Ureter (tissue), 1 donor: ENCODE measurements around the gene PARVG. TPM values are rescaled to one million over a fixed set of nuclear protein-coding genes. Genes with fewer than 3 reads are reported as not detected.

Experiments used
- DNase-seq: peaks from one replicate; pipeline ENCODE4 v3.0.0-alpha.2; 2020; ENCODE audit warnings: low spot score
- total RNA-seq: library from RNA; stranded (reverse); gene quantifications from one replicate; pipeline ENCODE4 v1.2.4, GENCODE V29; 2023
- donor health status: DM: yes; HTN: yes; CAD: no.

PARVG gene
- total RNA-seq, 1 donor from 2014 or later = 13.5 TPM

DNA sequence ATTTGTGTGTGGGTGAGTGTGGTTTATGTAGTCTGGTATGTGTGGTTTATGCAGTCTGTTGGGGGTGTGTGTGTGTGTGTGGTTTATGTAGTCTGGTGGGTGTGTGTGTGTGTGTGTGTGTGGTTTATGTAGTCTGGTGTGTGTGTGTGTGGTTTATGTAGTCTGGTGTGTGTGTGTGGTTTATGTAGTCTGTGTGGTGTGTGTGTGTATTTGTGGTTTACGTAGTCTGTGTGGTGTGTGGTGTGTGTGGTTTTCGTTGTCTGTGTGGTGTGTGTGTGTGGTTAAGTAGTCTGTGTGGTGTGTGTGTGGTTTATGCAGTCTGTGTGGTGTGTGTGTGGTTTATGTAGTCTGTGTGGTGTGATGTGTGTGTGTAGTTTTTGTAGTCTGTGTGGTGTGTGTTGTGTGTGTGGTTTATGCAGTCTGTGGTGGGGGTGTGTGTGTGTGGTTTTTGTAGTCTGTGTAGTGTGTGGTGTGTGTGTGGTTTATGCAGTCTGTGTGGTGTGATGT, 26.2 kb upstream of the PARVG start:
- DNase-seq = no peak

DNA sequence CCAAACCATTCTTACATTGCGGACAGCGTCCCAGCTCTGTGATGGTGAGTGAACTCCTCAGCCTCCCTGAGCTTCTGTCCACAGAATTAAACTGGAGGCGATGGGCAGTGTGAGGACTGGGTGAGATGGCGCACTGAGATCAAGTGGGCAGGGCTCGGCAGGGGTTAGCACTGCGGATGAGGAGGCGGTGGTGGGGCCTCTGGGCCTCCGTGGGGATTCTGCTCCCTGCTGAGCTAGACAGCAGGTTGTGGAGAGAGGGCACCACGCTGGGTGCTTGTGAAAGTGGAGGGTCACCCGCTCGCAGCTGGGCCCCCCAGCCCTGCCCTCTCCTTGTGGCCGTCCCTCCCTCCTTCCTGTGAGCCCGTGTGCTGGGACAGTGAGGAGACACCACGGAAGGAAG, 25.6 kb upstream of the PARVG start:
- DNase-seq = no peak

DNA sequence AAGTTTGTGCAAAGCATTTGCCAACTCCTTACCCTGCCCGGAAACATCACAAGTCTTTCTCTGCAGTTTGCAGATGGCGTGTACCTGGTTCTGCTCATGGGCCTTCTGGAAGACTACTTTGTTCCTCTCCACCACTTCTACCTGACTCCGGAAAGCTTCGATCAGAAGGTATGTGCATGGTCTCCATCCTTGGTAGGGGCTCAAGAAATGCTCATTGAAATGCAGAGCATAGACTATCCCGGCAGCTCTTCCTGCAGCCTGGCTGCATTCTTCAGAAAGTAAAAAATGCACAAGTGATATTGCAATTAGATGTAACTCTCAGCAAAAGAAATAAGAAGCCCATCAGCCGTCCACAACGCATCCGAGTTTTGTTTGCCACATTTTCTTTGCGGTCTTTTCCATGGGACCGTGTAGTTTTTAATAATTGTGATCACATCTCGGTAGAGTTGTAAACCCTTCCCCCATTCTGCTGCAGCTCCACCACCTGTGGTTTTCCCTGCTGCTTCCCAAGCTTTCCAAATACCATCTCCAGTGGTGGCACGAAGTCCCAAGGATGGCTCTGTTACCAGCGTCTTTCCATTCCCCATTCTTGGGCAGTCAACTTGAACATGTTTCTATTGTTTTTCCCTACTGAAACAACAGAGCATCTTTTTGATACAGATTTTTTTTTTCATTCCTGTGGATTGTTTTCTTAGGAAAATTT, 22.7 kb upstream of the PARVG start:
- no peak for DNase-seq

DNA sequence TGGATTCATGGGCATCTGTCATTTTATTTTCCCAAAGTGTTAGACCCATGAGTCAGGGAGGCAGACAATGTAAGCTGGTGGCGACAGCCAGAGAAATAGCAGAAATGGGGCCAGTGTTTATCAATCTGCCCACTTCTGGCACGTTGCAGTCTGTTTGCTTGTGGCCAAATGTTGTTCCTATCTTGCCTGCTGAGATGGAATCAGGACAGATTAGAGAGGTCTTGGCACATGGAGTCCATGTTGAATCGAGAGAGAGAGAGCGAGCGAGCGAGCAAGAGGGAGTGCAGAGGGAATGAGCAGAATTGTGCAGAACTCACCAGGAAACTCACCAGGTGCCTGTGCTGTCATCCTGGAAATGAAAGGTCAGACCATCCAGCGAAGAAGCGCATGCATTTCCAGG, 21.9 kb upstream of the PARVG start:
- DNase-seq = no peak

DNA sequence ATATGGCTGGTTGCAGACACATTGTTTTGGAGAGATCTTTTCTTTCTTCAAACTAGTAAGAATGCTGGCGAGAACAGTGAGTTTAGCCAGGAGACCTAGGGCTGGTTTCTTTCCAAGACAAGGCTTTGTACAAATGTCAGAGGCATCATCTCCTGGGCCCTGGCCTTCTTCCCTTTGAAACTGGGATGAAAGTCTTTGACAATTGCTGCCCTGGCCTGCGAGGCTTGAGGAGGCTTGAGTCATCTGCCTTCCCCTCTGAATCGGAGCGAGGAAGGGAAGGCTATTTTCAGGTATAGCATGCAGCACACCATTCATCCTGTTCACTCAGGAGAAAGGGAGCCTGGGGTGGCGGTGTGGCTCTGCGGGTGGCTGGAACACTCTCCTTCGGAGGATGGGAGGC, 21.5 kb upstream of the PARVG start:
- no peak for DNase-seq

DNA sequence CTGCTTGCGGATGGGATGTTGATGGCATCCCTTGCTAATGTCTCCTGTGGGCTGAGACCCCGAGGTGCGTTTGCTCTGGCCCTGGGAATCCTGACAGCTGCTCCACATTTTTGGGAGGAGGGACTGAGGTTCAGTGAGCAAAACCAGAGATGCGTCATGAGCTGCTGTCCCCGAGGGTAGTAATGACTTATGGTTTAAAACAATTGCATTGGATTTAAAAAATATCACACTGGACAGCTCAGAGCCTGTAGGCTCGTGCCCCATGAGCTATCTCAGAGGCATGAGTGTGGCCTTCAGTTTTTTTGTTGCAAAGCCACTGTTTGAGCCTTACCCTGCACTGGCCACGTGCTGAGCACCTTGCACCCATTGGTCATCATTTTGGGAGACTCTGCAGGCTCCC, 20.9 kb upstream of the PARVG start:
- no peak for DNase-seq

DNA sequence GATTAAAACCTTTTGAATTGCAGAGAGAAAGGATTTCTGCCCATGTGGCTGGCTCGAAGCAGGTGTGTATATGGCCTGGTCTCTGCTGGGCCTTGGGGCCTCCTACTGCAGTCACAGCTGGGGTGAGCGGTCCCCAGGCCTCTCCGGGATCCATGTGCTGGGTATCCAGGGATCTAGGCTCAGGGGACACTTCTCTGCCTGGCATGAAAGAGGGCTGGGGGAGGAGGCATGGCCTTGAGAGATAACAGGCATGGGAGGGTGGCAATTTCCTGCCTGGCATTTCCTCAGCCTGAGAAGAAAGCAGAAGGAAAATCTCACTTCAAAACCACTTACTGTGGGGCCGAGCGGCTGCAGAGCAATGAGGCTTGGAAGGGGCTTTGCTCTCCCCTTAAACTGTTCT, 20.3 kb upstream of the PARVG start:
- no peak for DNase-seq

DNA sequence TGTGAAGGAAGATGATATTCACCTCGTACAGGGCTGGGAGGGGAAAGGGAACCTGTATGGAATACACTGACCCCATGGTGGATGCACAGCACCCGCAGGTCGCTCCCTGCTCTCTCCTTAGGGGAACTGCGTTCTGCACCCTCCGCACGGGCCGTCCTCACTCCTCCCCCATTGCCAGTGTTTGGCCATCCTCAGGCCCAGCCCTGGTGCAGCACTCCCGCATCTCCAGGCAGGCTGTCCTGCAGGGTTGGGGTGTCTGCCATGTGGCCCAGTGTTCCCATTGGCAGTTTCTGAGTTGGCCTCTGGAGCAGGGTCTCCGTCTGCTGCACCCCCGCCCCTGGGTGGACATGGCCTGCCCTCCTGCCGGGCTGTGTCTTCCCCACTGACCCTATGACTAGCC, 19.1 kb upstream of the PARVG start:
- no peak for DNase-seq

DNA sequence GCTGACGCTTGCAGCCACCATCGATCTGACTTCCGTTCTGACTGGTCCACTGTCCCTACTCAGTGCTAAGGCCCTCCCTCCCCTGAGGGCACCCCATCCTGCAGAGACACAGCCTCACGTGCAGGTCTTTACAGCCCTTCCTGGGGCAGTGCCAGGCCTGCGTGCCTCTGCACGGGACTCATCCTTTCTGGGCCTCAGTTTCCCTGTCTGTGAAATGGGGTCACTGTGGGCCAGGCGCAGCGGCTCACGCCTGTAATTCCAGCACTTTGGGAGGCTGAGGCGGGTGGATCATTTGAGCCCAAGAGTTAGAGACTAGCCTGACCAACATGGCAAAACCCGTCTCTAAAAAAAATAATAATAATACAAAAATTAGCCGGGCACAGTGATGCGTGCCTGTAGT, 17.8 kb upstream of the PARVG start:
- no peak for DNase-seq

DNA sequence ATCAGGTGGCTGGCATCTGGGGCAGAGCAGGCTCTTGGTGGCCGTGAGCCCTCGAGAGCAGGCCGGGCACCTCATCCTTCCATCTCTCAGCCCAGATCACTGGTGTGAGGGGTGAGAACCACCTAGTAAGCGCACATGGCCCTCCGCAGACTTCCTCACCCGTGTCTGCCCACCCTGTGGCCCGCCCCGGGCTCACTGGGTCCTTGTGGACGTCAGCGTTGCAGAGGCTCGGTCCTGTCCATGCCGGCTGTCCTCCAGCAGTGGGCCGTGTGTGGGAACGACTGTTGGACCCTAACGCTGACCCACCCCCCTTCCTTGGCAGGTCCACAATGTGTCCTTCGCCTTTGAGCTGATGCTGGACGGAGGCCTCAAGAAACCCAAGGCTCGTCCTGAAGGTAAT, 17.2 kb upstream of the PARVG start:
- no peak for DNase-seq

DNA sequence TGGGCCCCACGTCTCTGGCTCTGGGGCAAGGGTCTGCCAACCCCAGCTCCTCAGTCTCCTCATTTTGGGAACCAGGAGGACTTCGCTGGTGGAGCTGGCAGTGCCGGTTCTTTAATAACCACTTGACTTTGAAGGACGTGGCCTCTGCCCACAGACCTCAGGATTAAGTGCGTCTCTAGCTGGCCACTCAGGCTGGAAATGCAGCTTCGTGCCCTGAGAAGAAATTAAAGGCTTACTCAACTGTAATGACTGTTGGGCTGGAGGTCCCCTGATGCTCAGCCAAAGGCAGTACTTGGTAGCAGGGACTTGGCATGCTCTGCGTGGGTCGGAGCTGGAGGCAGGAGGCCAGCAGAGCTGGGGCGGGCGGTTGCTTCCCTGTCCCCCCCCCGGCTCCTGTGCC, 16.7 kb upstream of the PARVG start:
- no peak for DNase-seq

DNA sequence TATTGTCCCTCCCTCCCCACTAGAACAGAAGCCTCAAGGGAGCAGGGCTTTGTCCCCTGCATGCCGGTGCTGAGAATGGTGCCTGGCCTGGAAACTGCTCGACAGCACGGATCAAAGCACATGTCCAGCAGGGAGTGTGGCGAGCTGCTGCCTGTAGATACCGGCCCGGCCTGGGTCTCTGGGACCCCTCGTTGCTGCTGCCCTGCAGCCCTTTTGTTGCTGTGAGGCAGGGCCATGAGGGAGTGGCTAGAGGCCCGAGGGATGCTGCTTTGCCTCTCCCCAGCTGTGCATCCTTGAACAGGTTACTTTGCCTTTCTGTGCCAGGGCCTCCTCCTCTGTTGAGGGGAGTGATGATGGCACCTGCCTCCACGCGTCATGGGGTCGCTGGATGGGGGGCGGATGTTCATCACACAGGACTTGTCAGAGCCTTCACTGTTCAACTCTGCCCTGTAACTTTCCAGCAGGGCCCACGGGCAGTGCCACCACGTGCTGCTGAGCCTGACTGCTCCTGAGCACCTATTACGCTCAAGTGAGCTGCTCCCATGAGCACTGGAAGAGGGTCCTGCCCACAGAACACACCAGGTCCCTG, 15.3 kb upstream of the PARVG start:
- DNase-seq = no peak

DNA sequence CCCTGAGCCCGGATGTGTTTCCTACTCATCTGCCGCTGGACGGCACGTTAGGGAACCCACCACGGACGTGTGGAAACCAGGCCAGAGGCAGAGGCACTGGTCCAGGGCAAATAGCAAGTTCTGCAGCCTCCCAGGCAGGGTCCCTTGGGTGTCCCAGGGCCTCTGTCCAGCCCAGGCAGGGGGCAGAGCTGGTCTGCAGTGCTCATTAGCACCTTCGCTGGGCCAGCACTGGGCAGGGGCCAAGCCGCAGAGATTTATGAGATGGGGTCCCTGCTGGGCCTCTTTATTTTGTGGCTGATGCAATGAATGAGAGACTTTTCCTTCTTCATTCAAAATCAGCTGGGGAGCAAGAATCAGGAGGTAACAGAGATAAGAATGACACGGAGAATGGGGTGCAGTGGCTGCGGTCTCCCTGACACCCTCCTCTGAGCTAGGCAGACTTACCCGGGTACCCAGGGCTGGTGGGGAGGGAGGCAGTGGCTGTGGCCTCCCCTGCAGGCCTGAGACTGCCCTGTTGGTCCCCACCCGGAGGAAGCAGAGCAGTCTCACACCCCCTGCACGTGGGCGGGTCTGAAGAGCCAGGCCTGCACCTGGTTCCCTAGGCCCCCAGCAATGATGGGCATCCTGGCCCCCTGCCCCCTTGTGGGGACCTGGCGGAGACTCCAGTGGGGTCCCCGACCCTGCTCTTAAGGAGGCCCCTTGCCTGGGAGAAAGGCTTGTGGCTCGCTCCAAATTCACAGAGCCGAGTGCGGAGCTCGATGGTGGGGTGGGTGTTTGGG, 14.0 kb upstream of the PARVG start:
- no peak for DNase-seq

DNA sequence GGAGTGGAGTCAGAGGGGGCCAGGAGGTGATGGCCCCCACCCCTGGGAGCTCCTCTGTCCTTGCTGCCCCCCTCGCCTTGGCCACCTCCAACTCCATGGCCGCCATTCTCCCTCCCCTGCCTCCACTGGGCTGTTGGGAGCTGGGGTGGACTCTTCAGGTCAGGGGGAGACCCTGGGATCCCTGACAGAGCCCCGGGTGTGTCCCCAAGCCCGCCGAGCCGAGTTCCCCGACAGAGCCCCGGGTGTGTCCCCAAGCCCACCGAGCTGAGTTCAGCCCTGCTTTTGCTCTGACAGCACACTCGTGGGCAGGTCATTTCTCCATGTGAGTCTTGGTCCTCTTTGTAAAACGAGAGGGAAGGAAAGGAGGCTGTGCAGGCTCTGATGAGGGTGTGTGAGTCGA, 13.2 kb upstream of the PARVG start:
- DNase-seq = no peak

DNA sequence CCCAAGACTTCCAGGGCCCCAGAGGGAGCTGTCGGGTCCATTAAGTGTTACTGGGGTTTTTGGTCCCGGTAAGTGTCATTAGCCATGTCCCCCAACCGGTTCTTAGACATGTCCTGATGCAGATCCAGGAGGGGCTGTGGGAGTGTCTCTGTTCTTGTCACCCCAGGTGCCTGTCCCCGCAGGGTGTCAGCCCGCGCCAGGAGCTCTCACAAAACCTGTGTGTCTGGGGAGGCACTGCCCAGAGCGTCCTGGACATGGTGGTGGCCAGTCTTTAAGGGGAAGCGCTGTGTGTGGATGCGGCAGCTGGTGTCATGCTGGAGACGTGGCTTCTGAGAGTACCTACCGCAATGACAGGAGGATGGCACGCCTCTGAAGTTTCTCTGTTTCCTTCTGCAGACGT, 12.5 kb upstream of the PARVG start:
- no peak for DNase-seq

DNA sequence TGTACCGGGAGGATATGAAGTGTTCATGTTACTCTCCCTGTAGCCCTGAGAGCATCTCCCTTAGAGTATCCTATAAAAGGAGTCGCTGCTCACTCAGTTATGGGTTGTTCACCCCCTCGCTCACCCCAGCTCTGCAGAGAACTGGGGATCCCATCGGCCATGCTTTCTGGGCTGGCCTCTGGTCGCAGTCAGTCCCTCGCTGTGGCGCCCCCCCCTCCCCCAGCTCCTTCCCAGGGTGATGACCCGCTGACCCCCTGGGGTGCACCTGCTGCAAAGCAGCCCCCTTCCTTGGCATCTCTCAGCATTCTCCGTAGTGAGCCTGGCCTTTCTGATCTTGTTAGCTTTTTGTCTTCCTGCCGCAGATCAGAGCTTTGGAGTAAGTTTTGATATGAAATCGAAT, 10.3 kb upstream of the PARVG start:
- DNase-seq = no peak

DNA sequence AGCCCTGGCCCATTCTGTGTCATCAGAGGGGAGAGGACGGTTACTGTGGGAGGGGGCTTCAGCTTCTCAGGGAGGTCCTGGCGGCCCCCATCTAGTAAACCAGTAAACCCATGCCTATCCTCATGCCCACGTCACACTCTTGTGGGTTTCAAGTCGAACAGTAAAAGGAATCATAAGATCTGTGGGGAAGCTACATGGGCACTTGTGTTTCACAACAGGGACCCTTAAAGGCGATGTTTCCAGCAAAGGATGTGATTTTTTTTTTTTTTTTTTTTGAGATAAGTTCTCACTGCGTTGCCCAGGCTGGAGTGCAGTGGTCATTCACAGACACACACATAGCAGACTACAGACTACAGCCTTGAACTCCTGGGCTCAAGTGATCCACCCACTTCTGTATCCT, 9.2 kb upstream of the PARVG start:
- no peak for DNase-seq

DNA sequence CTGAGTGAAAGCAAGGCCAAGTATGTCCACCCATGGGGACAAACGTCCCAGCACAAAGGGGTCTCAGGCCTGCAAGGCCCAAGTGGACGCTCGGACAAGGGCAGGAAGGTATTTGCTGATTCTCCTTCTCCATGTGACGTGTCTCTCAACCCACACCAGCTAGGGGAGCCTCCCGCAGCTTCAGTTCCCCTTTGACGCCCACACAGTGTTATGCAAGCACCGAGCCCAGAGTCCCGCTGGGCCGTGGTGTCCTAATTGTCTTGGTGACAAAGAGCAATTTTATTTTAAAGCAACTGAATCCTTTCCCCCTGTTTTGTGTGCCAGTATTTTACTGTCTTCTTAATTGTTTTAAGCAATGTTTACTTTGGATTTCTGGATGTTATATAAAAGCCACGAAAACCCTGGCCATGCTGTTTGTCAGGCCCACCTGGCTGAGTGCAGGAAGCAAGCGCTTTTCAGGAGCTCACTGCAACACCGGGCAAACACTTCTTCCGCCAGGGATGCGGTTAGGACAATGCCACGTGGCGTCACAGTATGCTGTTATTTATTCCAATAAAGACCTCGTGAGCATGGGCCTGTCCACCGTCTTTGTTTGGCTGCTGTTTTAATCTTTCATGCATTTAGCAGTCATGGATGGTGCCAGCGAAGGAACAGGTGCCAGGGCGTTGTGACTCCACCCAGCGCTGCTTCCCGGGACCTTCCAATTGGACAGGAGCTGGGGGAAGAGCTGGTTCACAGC, 8.2 kb upstream of the PARVG start:
- DNase-seq = no peak

DNA sequence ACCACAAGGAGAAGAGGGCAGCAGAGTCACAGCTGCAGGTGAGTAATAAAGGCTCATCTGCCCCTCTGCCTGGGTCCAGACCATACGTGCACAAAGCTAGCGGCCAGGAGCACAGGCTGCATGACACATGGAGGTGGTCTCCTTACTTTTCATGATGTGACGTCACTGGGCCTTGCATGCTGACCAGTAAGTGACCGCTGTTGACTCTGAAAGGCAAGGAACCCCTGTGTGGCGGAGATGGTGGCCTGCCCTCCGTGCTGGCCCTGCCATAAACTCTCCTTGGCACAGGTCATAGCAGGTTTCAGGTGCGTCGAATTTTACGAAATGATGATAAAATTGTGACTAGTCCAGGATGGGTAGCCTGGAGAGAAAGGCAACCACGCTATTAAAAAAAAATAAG, 7.6 kb upstream of the PARVG start:
- no peak for DNase-seq

DNA sequence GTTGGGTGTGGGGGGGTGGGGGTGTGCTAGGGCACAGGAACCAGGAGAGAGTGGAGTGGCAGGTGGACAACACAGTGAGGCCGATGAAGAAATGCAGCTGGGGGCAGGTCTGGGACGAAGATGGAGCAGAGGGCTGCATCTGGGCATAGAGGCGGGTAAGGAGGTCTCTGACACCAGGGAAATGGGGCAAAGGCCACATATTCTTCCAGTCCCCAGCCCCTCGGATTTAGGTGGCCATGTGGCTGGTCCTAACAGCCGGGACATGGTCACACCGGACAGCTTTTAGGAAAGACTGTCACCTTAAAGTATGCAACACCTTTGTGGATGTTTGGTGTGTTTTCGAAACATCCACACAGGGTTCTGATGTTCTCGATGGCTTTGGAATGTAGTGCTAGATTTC, 5.0 kb upstream of the PARVG start:
- DNase-seq = no peak

DNA sequence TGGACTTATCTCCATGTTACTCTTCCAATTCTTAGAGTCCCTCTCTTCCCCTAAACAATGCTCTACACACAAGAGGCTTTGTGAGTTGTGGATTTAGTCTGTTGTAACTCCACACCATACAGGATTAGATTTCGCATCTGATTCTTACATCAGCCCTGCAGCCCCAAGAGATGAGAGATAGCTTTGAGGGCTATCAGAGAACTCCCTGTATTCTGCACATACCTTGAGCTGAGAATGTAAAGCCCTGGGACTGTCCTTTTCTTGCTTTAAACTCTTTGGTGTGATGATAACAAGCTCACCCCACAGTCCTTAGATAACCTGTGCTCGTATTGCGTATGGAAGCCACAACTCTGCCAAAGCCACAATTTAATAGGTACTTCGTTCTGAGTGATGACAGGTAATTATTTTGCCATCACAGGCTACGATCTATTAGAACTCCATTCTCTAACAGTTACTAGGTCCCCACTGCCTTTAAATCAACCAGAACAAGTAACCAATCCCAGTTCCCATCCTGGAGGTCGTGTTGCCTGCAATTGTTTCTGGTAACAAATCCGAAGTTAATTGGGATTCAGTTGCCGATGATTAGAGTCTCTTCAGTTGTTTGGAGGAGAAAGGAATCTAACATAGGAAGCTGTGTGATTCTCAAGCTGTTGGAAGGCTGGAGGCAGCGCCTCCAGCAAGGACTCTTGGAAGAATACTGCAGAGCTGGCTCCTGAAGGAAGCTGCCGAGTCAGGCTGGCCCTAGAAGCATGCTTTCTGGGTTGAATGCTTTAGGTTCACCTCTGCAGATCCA, 1.3 kb upstream of the PARVG start:
- no peak for DNase-seq
